ENCODE results near the gene TAS1R2. TPM values are rescaled to one million over a fixed set of nuclear protein-coding genes. Genes with fewer than 3 reads are reported as not detected.

The TAS1R2 gene
- total and polyA plus RNA-seq, 9 of the 15 experiments (the other 6 are each of a cell fraction or from before 2014, with no cell fraction given): not detected

DNA sequence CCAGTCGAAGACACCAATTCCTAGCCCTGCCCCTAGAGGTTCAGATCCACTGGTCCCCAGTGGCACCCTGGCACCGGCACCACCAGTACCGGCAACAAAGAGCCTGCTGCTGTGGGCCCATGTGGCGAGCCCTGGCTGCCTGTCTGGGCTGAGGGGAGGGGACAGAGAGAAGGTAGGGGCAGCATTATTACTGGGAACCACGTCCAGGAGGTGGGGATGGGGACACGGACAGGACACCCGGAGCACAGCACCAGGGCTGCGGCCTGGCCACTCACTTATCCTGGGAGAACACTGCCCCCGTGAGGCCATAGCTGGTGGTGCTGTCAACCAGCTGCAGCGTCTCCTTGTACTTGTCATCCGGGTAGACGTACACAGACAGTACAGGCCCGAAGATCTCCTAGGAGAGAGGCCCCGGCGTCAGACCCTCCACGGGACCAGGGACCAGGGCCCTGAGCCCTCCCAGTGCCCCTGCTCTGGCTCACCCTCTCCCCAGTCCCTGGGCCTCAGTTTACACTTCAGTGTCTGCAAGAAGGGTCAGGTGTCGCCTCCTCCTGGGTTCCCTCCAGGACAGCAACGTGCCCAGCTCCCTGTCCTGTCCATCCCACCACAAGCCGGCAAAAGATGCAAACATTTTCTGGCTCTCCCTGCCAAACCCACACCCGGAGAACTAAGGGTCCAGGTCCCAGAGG is 15.8 kb upstream of the TAS1R2 start (continued):
- TF ChIP-seq, protein P1, sequence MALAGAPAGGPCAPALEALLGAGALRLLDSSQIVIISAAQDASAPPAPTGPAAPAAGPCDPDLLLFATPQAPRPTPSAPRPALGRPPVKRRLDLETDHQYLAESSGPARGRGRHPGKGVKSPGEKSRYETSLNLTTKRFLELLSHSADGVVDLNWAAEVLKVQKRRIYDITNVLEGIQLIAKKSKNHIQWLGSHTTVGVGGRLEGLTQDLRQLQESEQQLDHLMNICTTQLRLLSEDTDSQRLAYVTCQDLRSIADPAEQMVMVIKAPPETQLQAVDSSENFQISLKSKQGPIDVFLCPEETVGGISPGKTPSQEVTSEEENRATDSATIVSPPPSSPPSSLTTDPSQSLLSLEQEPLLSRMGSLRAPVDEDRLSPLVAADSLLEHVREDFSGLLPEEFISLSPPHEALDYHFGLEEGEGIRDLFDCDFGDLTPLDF (CRISPR knock-in tag; IDR thresholded peaks at IDR 0.05): no peak
- TF ChIP-seq, protein P2, sequence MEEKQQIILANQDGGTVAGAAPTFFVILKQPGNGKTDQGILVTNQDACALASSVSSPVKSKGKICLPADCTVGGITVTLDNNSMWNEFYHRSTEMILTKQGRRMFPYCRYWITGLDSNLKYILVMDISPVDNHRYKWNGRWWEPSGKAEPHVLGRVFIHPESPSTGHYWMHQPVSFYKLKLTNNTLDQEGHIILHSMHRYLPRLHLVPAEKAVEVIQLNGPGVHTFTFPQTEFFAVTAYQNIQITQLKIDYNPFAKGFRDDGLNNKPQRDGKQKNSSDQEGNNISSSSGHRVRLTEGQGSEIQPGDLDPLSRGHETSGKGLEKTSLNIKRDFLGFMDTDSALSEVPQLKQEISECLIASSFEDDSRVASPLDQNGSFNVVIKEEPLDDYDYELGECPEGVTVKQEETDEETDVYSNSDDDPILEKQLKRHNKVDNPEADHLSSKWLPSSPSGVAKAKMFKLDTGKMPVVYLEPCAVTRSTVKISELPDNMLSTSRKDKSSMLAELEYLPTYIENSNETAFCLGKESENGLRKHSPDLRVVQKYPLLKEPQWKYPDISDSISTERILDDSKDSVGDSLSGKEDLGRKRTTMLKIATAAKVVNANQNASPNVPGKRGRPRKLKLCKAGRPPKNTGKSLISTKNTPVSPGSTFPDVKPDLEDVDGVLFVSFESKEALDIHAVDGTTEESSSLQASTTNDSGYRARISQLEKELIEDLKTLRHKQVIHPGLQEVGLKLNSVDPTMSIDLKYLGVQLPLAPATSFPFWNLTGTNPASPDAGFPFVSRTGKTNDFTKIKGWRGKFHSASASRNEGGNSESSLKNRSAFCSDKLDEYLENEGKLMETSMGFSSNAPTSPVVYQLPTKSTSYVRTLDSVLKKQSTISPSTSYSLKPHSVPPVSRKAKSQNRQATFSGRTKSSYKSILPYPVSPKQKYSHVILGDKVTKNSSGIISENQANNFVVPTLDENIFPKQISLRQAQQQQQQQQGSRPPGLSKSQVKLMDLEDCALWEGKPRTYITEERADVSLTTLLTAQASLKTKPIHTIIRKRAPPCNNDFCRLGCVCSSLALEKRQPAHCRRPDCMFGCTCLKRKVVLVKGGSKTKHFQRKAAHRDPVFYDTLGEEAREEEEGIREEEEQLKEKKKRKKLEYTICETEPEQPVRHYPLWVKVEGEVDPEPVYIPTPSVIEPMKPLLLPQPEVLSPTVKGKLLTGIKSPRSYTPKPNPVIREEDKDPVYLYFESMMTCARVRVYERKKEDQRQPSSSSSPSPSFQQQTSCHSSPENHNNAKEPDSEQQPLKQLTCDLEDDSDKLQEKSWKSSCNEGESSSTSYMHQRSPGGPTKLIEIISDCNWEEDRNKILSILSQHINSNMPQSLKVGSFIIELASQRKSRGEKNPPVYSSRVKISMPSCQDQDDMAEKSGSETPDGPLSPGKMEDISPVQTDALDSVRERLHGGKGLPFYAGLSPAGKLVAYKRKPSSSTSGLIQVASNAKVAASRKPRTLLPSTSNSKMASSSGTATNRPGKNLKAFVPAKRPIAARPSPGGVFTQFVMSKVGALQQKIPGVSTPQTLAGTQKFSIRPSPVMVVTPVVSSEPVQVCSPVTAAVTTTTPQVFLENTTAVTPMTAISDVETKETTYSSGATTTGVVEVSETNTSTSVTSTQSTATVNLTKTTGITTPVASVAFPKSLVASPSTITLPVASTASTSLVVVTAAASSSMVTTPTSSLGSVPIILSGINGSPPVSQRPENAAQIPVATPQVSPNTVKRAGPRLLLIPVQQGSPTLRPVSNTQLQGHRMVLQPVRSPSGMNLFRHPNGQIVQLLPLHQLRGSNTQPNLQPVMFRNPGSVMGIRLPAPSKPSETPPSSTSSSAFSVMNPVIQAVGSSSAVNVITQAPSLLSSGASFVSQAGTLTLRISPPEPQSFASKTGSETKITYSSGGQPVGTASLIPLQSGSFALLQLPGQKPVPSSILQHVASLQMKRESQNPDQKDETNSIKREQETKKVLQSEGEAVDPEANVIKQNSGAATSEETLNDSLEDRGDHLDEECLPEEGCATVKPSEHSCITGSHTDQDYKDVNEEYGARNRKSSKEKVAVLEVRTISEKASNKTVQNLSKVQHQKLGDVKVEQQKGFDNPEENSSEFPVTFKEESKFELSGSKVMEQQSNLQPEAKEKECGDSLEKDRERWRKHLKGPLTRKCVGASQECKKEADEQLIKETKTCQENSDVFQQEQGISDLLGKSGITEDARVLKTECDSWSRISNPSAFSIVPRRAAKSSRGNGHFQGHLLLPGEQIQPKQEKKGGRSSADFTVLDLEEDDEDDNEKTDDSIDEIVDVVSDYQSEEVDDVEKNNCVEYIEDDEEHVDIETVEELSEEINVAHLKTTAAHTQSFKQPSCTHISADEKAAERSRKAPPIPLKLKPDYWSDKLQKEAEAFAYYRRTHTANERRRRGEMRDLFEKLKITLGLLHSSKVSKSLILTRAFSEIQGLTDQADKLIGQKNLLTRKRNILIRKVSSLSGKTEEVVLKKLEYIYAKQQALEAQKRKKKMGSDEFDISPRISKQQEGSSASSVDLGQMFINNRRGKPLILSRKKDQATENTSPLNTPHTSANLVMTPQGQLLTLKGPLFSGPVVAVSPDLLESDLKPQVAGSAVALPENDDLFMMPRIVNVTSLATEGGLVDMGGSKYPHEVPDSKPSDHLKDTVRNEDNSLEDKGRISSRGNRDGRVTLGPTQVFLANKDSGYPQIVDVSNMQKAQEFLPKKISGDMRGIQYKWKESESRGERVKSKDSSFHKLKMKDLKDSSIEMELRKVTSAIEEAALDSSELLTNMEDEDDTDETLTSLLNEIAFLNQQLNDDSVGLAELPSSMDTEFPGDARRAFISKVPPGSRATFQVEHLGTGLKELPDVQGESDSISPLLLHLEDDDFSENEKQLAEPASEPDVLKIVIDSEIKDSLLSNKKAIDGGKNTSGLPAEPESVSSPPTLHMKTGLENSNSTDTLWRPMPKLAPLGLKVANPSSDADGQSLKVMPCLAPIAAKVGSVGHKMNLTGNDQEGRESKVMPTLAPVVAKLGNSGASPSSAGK (IDR thresholded peaks at IDR 0.05): no peak
- TF ChIP-seq ZFPM2 (CRISPR knock-in tag; IDR thresholded peaks at IDR 0.05) (no peak), NCOA6 (IDR thresholded peaks at IDR 0.05) (no peak), FOXJ2 (tag; IDR thresholded peaks at IDR 0.05) (no peak), ZNF79 (CRISPR knock-in tag; IDR thresholded peaks at IDR 0.05; ENCODE audit: low read depth) (no peak), NCOA1 (IDR thresholded peaks at IDR 0.05; ENCODE audit: low read depth) (no peak), CTCF (IDR thresholded peaks at IDR 0.05 in 2 of 3, conservative IDR thresholded peaks at IDR 0.05 in 1 of 3; ENCODE audit: insufficient read depth in 2 of 3, low read depth in 1 of 3, low read length in 3 of 3) (peak; percentile 96 to 98 (median 97))
- TF ChIP-seq, protein P3, sequence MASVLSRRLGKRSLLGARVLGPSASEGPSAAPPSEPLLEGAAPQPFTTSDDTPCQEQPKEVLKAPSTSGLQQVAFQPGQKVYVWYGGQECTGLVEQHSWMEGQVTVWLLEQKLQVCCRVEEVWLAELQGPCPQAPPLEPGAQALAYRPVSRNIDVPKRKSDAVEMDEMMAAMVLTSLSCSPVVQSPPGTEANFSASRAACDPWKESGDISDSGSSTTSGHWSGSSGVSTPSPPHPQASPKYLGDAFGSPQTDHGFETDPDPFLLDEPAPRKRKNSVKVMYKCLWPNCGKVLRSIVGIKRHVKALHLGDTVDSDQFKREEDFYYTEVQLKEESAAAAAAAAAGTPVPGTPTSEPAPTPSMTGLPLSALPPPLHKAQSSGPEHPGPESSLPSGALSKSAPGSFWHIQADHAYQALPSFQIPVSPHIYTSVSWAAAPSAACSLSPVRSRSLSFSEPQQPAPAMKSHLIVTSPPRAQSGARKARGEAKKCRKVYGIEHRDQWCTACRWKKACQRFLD (CRISPR knock-in tag; IDR thresholded peaks at IDR 0.05): no peak
